Fibroblast of the aortic adventitia (primary cell): ENCODE data around the gene SGK2. TPM values are rescaled to one million over a fixed set of nuclear protein-coding genes. Genes with fewer than 3 reads are reported as not detected.

Source experiments
- DNase-seq: peaks from one replicate; pipeline ENCODE4 v3.0.0-alpha.2; 2010; ENCODE audit warnings: low read depth
- H3K4me3 ChIP-seq: 2 replicates; pipeline ENCODE4 v1.5.1; 2011; ENCODE audit warnings: low read depth, mild to moderate bottlenecking, control low read depth, low read length, moderate library complexity
- CTCF ChIP-seq: IDR thresholded peaks from 2 replicates; pipeline ENCODE4 v1.5.1; 2011; ENCODE audit warnings: mild to moderate bottlenecking, low read length, control low read depth, inconsistent platforms; ENCODE audit not compliant: insufficient read depth
- total RNA-seq: library from RNA; depleted of rRNA; stranded (reverse); fragments of >200 nt; gene quantifications from 2 replicates; pipeline ENCODE4 v1.2.3, GENCODE V29; 2012; ENCODE audit warnings: low replicate concordance

The SGK2 gene
- total RNA-seq, 1 donor: 0.09 TPM

GRCh38 chr20:43572891-43573290 is 14.1 kb downstream of the SGK2 start:
- no peak overlapping the region for H3K4me3 ChIP-seq
- DNase-seq: no peak
- no peak for TF ChIP-seq CTCF

DNA sequence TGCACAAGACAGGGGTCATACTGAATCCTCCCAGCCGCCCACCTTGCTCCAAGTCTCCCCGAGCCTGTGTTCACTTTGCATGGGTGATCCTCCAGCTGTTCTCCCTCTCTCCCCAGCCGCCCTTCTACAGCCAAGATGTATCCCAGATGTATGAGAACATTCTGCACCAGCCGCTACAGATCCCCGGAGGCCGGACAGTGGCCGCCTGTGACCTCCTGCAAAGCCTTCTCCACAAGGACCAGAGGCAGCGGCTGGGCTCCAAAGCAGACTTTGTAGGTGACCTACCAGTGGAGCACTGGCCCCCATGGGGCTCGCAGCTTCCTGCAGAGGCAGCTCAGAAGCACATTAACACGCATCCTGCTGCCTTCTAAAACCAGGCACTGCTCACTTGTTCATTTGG is 17.3 kb downstream of the SGK2 start:
- no peak for TF ChIP-seq CTCF
- DNase-seq: no peak

DNA sequence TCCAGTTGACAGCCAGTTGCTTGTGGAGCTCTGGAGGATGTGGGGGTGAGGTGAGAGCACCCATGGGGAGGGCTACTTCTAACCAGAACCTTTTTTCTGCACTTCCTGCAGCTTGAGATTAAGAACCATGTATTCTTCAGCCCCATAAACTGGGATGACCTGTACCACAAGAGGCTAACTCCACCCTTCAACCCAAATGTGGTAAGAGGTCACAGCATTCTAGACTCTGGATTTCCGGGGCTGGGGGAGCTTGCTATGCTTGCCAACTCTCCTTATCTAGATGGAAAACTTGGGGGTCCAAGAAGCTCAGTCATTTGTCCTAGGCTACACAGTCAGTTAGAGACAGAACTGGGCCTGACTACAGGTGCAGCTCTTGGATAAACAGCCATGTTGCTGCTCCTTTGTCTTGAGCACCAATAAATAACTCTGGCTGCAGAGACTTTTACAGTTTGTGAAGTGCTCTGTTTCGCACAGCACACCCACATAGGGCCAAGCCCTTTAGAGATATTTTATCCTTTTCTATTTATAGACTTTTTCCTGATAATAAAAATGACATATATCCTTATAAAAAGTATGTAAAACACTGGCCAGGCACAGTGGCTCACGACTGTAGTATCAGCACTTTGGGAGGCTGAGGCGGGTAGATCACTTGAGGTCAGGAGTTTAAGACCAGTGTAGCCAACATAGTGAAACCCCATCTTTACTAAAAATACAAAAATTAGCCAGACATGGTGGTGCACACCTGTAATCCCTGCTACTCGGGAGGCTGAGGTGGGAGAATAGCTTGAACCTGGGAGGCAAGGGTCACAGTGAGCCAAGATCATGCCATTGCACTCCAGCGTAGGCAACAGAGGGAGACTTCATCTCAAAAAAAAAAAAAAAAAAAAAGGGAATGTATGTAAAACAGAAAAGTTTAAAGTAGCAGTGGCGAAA is 21.3 kb downstream of the SGK2 start:
- no peak for TF ChIP-seq CTCF
- peak; percentile 9 for DNase-seq
- no peak overlapping the region for H3K4me3 ChIP-seq

More for the DNA sequence above, 17.3 kb downstream of the SGK2 start:
- no peak overlapping the region for H3K4me3 ChIP-seq

GRCh38 chr20:43583133-43583864 is 24.5 kb downstream of the SGK2 start:
- no peak overlapping the region for H3K4me3 ChIP-seq
- no peak for DNase-seq
- TF ChIP-seq CTCF: no peak

- H3K4me3 ChIP-seq: no peak overlapping the region
- TF ChIP-seq CTCF: peak; percentile 3
- peak; percentile 98 for DNase-seq
These were observed 25.2 kb downstream of the SGK2 start for GRCh38 chr20:43583982-43584432.

DNA sequence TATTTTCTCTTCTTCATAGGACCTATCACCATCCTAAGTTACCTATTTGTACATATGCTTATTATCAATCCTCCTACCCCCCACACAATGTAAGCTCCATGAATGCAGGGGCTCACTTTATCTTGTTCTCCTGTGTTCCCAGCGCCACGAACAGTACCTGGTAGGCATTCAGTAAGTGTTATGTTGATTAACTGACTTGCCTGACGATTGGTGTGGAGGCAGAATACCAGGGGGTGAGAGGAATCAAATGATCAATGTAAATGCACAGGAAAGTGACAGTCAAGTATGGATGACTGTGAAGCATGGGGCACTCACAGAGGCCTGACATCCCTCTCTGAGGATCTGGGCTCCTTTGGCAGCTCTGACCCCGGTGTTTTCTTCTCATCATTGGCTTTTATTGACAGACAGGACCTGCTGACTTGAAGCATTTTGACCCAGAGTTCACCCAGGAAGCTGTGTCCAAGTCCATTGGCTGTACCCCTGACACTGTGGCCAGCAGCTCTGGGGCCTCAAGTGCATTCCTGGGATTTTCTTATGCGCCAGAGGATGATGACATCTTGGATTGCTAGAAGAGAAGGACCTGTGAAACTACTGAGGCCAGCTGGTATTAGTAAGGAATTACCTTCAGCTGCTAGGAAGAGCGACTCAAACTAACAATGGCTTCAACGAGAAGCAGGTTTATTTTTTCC is 25.8 kb downstream of the SGK2 start:
- TF ChIP-seq CTCF: no peak
- DNase-seq: peak; percentile 77
- no peak overlapping the region for H3K4me3 ChIP-seq
